BE2C (cell line): ENCODE data around the gene USP48.
"Not testable (repeated sequence)": the region's sequence is repeated elsewhere in the genome, so short reads cannot be mapped to it uniquely, and the experiment has no call there.

Experiments used
- DNase-seq: peaks from one replicate; pipeline ENCODE4 v3.0.0-alpha.2; 2020
- H3K27me3 ChIP-seq: fragments of 250-450 bp; sonication (Bioruptor Pico); 2 replicates; pipeline ENCODE4 v1.5.1; 2020; ENCODE audit warnings: mild to moderate bottlenecking
- H3K36me3 ChIP-seq: fragments of 250-450 bp; sonication (Bioruptor Pico); 2 replicates; pipeline ENCODE4 v1.5.1; 2020; ENCODE audit warnings: mild to moderate bottlenecking
- H3K4me1 ChIP-seq: fragments of 250-450 bp; sonication (Bioruptor Pico); 2 replicates; pipeline ENCODE4 v1.5.1; 2020
- H3K4me3 ChIP-seq: 2 replicates; pipeline ENCODE4 v1.5.1; 2011; ENCODE audit warnings: low read depth, low read length
- H3K9me3 ChIP-seq: fragments of 250-450 bp; sonication (Bioruptor Pico); 2 replicates; pipeline ENCODE4 v1.5.1; 2020
- TF ChIP-seq, protein P1 (sequence below): IDR thresholded peaks from 2 replicates; pipeline ENCODE4 v1.5.1; 2012; ENCODE audit warnings: mild to moderate bottlenecking, low read depth, low read length

Gene USP48

GRCh38 chr1:21631944-21632887 is 150.7 kb downstream of the USP48 start:
- no peak for DNase-seq
- TF ChIP-seq, protein P1, sequence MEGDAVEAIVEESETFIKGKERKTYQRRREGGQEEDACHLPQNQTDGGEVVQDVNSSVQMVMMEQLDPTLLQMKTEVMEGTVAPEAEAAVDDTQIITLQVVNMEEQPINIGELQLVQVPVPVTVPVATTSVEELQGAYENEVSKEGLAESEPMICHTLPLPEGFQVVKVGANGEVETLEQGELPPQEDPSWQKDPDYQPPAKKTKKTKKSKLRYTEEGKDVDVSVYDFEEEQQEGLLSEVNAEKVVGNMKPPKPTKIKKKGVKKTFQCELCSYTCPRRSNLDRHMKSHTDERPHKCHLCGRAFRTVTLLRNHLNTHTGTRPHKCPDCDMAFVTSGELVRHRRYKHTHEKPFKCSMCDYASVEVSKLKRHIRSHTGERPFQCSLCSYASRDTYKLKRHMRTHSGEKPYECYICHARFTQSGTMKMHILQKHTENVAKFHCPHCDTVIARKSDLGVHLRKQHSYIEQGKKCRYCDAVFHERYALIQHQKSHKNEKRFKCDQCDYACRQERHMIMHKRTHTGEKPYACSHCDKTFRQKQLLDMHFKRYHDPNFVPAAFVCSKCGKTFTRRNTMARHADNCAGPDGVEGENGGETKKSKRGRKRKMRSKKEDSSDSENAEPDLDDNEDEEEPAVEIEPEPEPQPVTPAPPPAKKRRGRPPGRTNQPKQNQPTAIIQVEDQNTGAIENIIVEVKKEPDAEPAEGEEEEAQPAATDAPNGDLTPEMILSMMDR = no peak
- Histone ChIP-seq H3K9me3 (no peaks in the 10 kb centered on the region), H3K4me1 (no peaks in the 10 kb centered on the region), H3K27me3 (no peaks in the 10 kb centered on the region), H3K4me3 (no peak overlapping the region), H3K36me3 (no peaks in the 10 kb centered on the region)

DNA sequence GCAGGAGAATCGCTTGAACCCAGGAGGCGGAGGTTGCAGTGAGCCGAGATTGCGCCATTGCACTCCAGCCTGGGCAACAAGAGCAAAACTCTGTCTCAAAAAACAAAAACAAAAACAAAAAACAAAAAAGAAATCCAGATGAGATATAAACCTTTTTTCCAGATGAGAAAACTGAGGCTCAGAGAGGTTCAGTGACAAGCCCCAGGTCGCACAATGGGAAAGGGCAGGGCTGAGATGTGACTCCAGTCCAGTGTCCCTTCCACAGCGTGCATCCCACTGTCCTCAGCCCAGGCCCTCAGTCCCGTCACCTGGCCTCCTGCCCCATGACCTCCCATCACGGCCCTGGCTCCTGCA is 151.4 kb downstream of the USP48 start:
- H3K4me3 ChIP-seq, H3K4me1 ChIP-seq, H3K27me3 ChIP-seq, H3K9me3 ChIP-seq, DNase-seq, H3K36me3 ChIP-seq: not testable (repeated sequence)

- no peak overlapping the region for H3K4me3 ChIP-seq
- no peaks in the 10 kb centered on the region for H3K36me3 ChIP-seq
- DNase-seq = no peak
- H3K27me3 ChIP-seq = no peaks in the 10 kb centered on the region
- TF ChIP-seq, protein P1 = no peak
- H3K9me3 ChIP-seq = no peaks in the 10 kb centered on the region
- no peaks in the 10 kb centered on the region for H3K4me1 ChIP-seq
Observed at GRCh38 chr1:21630571-21631343, 152.2 kb downstream of the USP48 start.

- no peaks in the 10 kb centered on the region for H3K27me3 ChIP-seq
- no peaks in the 10 kb centered on the region for H3K36me3 ChIP-seq
- H3K9me3 ChIP-seq = no peaks in the 10 kb centered on the region
- TF ChIP-seq, protein P1 = no peak
- H3K4me1 ChIP-seq = no peaks in the 10 kb centered on the region
- no peak overlapping the region for H3K4me3 ChIP-seq
- DNase-seq = no peak
Observed at GRCh38 chr1:21629971-21630370, 153.0 kb downstream of the USP48 start.

DNA sequence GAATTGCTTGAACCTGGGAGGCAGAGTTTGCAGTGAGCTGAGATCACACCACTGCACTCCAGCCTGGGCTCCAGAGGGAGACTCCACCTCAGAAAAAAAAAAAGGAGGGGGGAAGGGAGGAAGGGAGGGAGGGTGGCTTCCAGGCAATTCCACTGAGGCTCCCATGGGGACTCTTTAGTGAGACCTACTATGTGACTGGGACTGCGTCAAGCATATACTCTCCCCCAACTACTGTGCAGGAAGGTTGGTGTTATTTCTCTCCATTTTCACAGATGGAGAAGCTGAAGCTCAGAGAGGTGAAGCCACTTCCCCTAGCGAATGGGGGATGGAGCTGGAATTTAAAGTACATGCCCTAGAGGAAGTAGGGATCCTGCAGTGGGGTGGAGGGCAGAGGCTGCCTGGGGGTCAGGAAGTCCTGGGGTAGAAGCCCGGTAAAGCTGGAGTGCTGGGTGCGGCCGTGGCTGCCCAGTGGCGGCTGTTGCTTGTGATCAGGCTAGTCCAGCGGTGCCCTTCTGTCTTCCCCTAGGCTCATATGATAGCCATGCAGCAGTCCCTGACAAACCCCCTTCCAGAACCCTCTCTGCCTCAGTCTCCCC is 154.1 kb downstream of the USP48 start:
- no peak for DNase-seq
- Histone ChIP-seq H3K4me1 (peaks cover 3% of the 10 kb centered on the region; the same call in 1 of the 2 replicates), H3K36me3 (no peaks in the 10 kb centered on the region), H3K9me3 (no peaks in the 10 kb centered on the region), H3K4me3 (no peak overlapping the region), H3K27me3 (no peaks in the 10 kb centered on the region)
- TF ChIP-seq, protein P1 = no peak
